Measurements from ENCODE around the gene PRRT3. TPM values are rescaled to one million over a fixed set of nuclear protein-coding genes. Genes with fewer than 3 reads are reported as not detected.

Gene PRRT3
- total and polyA plus RNA-seq, 9 of the 15 experiments (the other 6 are each of a cell fraction or from before 2014, with no cell fraction given): 0.06 to 1.9 (median 1.2) TPM

GRCh38 chr3:9932843-9933560 lies 19.2 kb downstream of the PRRT3 start (continued):
- TF ChIP-seq SMC3 (conservative IDR thresholded peaks at IDR 0.05; ENCODE audit: insufficient read depth, low read depth, low read length): peak; percentile 79
- TF ChIP-seq ZBTB17 (CRISPR knock-in tag; IDR thresholded peaks at IDR 0.05): peak; percentile 94
- TF ChIP-seq ZNF384 (IDR thresholded peaks at IDR 0.05; ENCODE audit: low read depth, low read length): no peak
- peak; percentile 86 for TF ChIP-seq SMAD4 (CRISPR knock-in tag; conservative IDR thresholded peaks at IDR 0.05)
- TF ChIP-seq ETS1 (conservative IDR thresholded peaks at IDR 0.05; ENCODE audit: control insufficient read depth, low read depth, low read length): peak; percentile 83; the same call in 1 of the 2 replicates
- no peak for TF ChIP-seq MECOM (CRISPR knock-in tag; IDR thresholded peaks at IDR 0.05)
- no peak; the same call in 1 of the 2 replicates for TF ChIP-seq ZNF143 (CRISPR knock-in tag; IDR thresholded peaks at IDR 0.05)
- peak; percentile 88 for TF ChIP-seq CREM (IDR thresholded peaks at IDR 0.05; ENCODE audit: low read depth)
- peak; percentile 92 for TF ChIP-seq ZNF592 (IDR thresholded peaks at IDR 0.05)
- no peak for TF ChIP-seq RFX7 (CRISPR knock-in tag; IDR thresholded peaks at IDR 0.05)
- no peak for TF ChIP-seq FOS (IDR thresholded peaks at IDR 0.05; ENCODE audit: extremely low read depth, insufficient read length)
- peak; percentile 38 for TF ChIP-seq ZNF146 (CRISPR knock-in tag; IDR thresholded peaks at IDR 0.05; ENCODE audit: unreplicated experiment)
- TF ChIP-seq BMI1 (IDR thresholded peaks at IDR 0.05; ENCODE audit: low read length): no peak
- TF ChIP-seq HDGF (IDR thresholded peaks at IDR 0.05): no peak
- TF ChIP-seq NCOA6 (IDR thresholded peaks at IDR 0.05): no peak
- no peak for TF ChIP-seq HOXB6 (CRISPR knock-in tag; IDR thresholded peaks at IDR 0.05; ENCODE audit: borderline replicate concordance)
- TF ChIP-seq ILK (tag; IDR thresholded peaks at IDR 0.05; ENCODE audit: borderline replicate concordance, low read depth): no peak
- peak; percentile 70 for TF ChIP-seq HMGN3 (IDR thresholded peaks at IDR 0.05; ENCODE audit: borderline replicate concordance, extremely low read depth, insufficient read length, low read depth, low read length)
- no peak; the same call in 1 of the 2 replicates for TF ChIP-seq NBN (IDR thresholded peaks at IDR 0.05; ENCODE audit: low read depth)
- TF ChIP-seq PRDM10 (IDR thresholded peaks at IDR 0.05; ENCODE audit: partially characterized antibody): peak; percentile 30
- TF ChIP-seq ZEB2 (IDR thresholded peaks at IDR 0.05): no peak

Measured in K562 (cell line).